Spleen (tissue), 7 donors: ENCODE results near the gene CADM2.

ENCODE experiments used
- POLR2AphosphoS5 ChIP-seq, 3 donors: sonication (generic); formaldehyde crosslinking; IDR thresholded peaks; one replicate each; pipeline ENCODE4 v1.5.1; 2017; ENCODE audit warnings: antibody characterized with exemption in 3 of 3
- TF ChIP-seq, protein P1 (sequence below), 11 experiments: fragments of 200-600 bp in 7 of 11; fragments of 450-650 bp in 4 of 11; sonication (generic) in 4 of 11; IDR thresholded peaks in 8 of 11; conservative IDR thresholded peaks in 3 of 11; 1 replicate in 7 of 11; 2 replicates in 4 of 11; pipeline versions ENCODE4 v1.4.0 to v1.8.0; 2016 to 2021; ENCODE audit warnings: antibody characterized with exemption in 11 of 11, inconsistent platforms in 4 of 11, mild to moderate bottlenecking in 1 of 11
- donor health status: DM: no; HTN: no; CAD: no; lungs with moderate emphysema.
- donor health status: DM: no; HTN: no; CAD: no.
- donor health status: DM: no; HTN: no; CAD: no.

DNA sequence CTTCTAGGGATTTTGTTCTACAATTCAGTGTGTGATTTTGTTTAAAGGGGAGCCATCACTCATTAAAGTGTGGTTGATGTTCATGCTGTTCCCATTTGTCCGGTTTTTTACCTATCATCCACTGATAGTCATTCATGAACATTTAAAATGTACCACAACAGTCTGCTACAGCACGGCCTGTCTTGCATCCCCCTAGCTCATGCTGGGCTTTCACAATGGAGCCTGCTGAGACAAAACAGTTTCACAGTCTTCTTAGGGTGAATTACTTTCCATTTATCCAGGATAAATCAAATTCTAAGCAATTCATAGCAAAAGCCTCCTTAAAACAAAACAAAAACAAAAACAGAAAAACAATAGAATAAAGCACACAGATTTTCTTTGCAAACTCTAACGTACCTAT lies 627.2 kb downstream of the CADM2 start:
- TF ChIP-seq, protein P1, sequence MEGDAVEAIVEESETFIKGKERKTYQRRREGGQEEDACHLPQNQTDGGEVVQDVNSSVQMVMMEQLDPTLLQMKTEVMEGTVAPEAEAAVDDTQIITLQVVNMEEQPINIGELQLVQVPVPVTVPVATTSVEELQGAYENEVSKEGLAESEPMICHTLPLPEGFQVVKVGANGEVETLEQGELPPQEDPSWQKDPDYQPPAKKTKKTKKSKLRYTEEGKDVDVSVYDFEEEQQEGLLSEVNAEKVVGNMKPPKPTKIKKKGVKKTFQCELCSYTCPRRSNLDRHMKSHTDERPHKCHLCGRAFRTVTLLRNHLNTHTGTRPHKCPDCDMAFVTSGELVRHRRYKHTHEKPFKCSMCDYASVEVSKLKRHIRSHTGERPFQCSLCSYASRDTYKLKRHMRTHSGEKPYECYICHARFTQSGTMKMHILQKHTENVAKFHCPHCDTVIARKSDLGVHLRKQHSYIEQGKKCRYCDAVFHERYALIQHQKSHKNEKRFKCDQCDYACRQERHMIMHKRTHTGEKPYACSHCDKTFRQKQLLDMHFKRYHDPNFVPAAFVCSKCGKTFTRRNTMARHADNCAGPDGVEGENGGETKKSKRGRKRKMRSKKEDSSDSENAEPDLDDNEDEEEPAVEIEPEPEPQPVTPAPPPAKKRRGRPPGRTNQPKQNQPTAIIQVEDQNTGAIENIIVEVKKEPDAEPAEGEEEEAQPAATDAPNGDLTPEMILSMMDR (IDR thresholded peaks at IDR 0.05 in 8 of 11, conservative IDR thresholded peaks at IDR 0.05 in 3 of 11), result no peak
- TF ChIP-seq POLR2AphosphoS5 (IDR thresholded peaks at IDR 0.05), result no peak
